Trophoblast cell (in vitro differentiated cells and primary cell): ENCODE results near the gene UPK2.

Experiments
- DNase-seq, 2 donors: peaks; one replicate each; pipeline ENCODE4 v3.0.0-alpha.2; 2016
- H2AFZ ChIP-seq: 2 replicates; pipeline ENCODE4 v1.6.1; 2013; ENCODE audit warnings: low read length, moderate library complexity, mild to moderate bottlenecking; ENCODE audit not compliant: insufficient read depth, poor library complexity
- H2AK5ac ChIP-seq: 2 replicates; pipeline ENCODE4 v1.6.1; 2013; ENCODE audit warnings: mild to moderate bottlenecking, low read length
- H2BK120ac ChIP-seq: 2 replicates; pipeline ENCODE4 v1.6.1; 2013; ENCODE audit warnings: low read length, mild to moderate bottlenecking, moderate library complexity; ENCODE audit not compliant: insufficient read depth, poor library complexity
- H2BK12ac ChIP-seq: 2 replicates; pipeline ENCODE4 v1.6.1; 2013; ENCODE audit warnings: mild to moderate bottlenecking, low read length, moderate library complexity
- H2BK5ac ChIP-seq: 2 replicates; pipeline ENCODE4 v1.6.1; 2013; ENCODE audit warnings: low read length, low read depth, moderate library complexity, mild to moderate bottlenecking; ENCODE audit not compliant: poor library complexity
- H3K14ac ChIP-seq: 2 replicates; pipeline ENCODE4 v1.6.1; 2013; ENCODE audit warnings: mild to moderate bottlenecking, low read length
- H3K18ac ChIP-seq: 2 replicates; pipeline ENCODE4 v1.6.1; 2013; ENCODE audit warnings: mild to moderate bottlenecking, low read length
- H3K23ac ChIP-seq: 2 replicates; pipeline ENCODE4 v1.6.1; 2013; ENCODE audit warnings: low read length
- H3K27ac ChIP-seq: 2 replicates; pipeline ENCODE4 v1.5.1; 2013; ENCODE audit warnings: low read depth, mild to moderate bottlenecking, inconsistent platforms, low read length, moderate library complexity
- H3K27me3 ChIP-seq: 2 replicates; pipeline ENCODE4 v1.6.1; 2013; ENCODE audit warnings: inconsistent platforms, mild to moderate bottlenecking, low read length, moderate library complexity; ENCODE audit not compliant: insufficient read depth
- H3K36me3 ChIP-seq, 2 experiments: 1 replicate in 1 of 2; 2 replicates in 1 of 2; pipeline ENCODE4 v1.6.1; 2013; ENCODE audit warnings: low read length in 2 of 2, mild to moderate bottlenecking in 2 of 2, moderate library complexity in 1 of 2; ENCODE audit not compliant: insufficient read depth in 2 of 2, control insufficient read depth in 1 of 2
- H3K4ac ChIP-seq: 2 replicates; pipeline ENCODE4 v1.6.1; 2013; ENCODE audit warnings: low read depth, mild to moderate bottlenecking, low read length, moderate library complexity
- H3K4me1 ChIP-seq, 2 experiments: 1 replicate in 1 of 2; 2 replicates in 1 of 2; pipeline ENCODE4 v1.6.1; 2013; ENCODE audit warnings: low read length in 2 of 2, mild to moderate bottlenecking in 2 of 2, moderate library complexity in 1 of 2; ENCODE audit not compliant: insufficient read depth in 2 of 2, control insufficient read depth in 1 of 2
- H3K4me2 ChIP-seq: 2 replicates; pipeline ENCODE4 v1.6.1; 2013; ENCODE audit warnings: inconsistent platforms, mild to moderate bottlenecking, low read length, moderate library complexity
- H3K4me3 ChIP-seq: 2 replicates; pipeline ENCODE4 v1.5.1; 2013; ENCODE audit warnings: mild to moderate bottlenecking, low read depth, low read length, inconsistent platforms
- H3K79me1 ChIP-seq: one replicate; pipeline ENCODE4 v1.6.1; 2013; ENCODE audit warnings: low read length
- H3K79me2 ChIP-seq: 2 replicates; pipeline ENCODE4 v1.6.1; 2013; ENCODE audit warnings: low read length, mild to moderate bottlenecking; ENCODE audit not compliant: control insufficient read depth, insufficient read depth, poor library complexity
- H3K9ac ChIP-seq: 2 replicates; pipeline ENCODE4 v1.6.1; 2013; ENCODE audit warnings: mild to moderate bottlenecking, low read length
- H3K9me3 ChIP-seq: 2 replicates; pipeline ENCODE4 v1.6.1; 2013; ENCODE audit warnings: low read depth, mild to moderate bottlenecking, control low read depth, inconsistent platforms, low read length; ENCODE audit not compliant: insufficient read depth
- H4K12ac ChIP-seq: 2 replicates; pipeline ENCODE4 v1.6.1; 2013; ENCODE audit warnings: low read depth, mild to moderate bottlenecking, low read length, moderate library complexity
- H4K8ac ChIP-seq: 2 replicates; pipeline ENCODE4 v1.6.1; 2013; ENCODE audit warnings: low read depth, mild to moderate bottlenecking, low read length, moderate library complexity
- H4K91ac ChIP-seq: one replicate; pipeline ENCODE4 v1.6.1; 2013; ENCODE audit warnings: low read depth, mild to moderate bottlenecking, low read length, moderate library complexity
- WGBS: extraction: QIAGEN DNeasy Blood & Tissue Kit; methylation state at CpG from one replicate; pipeline ENCODE4 v1.1.7; 2013; ENCODE audit warnings: missing lambda C conversion rate; ENCODE audit not compliant: insufficient read length, insufficient coverage; ENCODE audit errors: extremely low coverage; 5-methylcytosine and 5-hydroxymethylcytosine counted together

The UPK2 gene

DNA sequence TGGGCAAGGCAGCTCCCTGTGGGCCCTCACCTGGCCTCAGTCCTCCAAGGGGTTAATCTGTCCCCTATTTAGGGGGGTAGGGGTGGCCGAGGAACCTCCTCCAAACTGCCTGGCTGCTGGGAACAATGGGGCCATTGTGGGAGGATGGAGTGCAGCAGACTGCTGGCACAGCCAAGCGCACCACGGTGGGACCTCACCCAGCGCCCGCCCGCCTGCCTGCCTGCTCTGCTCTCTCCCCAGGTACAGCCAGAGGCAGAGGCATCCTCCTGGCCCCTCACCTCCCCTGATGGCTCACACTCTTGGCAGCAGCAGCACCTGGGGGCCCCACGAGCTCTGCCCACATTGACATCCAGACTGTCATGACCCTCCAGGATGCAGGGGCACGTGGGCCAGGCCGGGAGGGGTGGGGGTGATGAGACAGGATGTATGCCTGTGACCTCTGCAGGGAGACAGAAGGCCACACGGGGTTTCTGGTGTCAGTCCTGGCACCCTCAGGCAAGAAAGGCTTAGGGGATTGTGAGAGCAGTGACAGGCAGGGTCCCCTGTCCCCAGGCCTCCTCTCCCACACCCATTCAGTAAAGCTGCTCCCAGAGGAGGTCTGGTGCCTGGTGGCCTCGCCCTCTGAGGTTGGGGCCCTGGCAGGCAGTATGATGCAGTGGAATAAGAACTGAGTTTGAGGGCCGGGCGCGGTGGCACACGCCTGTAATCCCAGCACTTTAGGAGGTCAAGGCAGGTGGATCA, 41.8 kb upstream of the UPK2 start:
- Histone ChIP-seq H3K4me3 (no peak overlapping the region), H2AK5ac (peak overlapping the region; percentile 71), H3K23ac (no peak overlapping the region), H3K9me3 (no peaks in the 10 kb centered on the region), H2BK5ac (peak overlapping the region; percentile 43), H3K9ac (no peak overlapping the region), H3K4me2 (no peak overlapping the region), H3K18ac (peak overlapping the region; percentile 38), H4K12ac (no peak overlapping the region), H4K8ac (peak overlapping the region; percentile 40), H2AFZ (no peak overlapping the region), H3K27me3 (no peaks in the 10 kb centered on the region), H3K4ac (peak overlapping the region; percentile 73), H3K4me1 (peaks cover 73 to 85% of the 10 kb centered on the region in 2 experiments), H3K14ac (peak overlapping the region; percentile 66), H4K91ac (peak overlapping the region; percentile 82), H3K36me3 (peaks cover 15 to 16% of the 10 kb centered on the region in 2 experiments), H3K79me2 (peaks cover 61% of the 10 kb centered on the region), H2BK12ac (peak overlapping the region; percentile 83), H2BK120ac (no peak overlapping the region), H3K27ac (peak overlapping the region; percentile 100), H3K79me1 (peaks cover 78% of the 10 kb centered on the region)
- no CpG with 5 or more reads among the region's 15 CpGs for WGBS
- no peak for DNase-seq

DNA sequence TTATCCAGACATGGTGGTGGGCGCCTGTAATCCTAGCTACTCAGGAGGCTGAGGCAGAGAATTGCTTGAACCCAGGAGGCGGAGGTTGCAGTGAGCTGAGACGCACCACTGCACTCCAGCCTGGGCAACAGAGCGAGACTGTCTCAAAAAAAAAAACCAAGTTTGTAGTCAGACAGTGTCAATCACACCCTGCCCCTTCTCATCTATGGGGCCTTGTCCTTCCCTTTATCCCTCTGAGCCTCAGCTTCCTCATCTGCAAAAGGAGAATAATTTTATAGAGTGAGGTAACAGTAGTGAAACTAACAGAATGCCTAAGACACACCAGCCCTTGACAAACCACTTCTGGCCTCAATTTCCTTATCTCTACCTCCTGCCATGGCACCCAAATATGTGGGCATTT, 41.1 kb upstream of the UPK2 start:
- no peak overlapping the region for H4K8ac ChIP-seq
- peaks cover 73 to 85% of the 10 kb centered on the region in 2 experiments for H3K4me1 ChIP-seq
- H3K27me3 ChIP-seq: no peaks in the 10 kb centered on the region
- no CpG with 5 or more reads among the region's 4 CpGs for WGBS
- H3K9ac ChIP-seq: no peak overlapping the region
- DNase-seq: no peak
- H3K4me2 ChIP-seq: no peak overlapping the region
- H2BK5ac ChIP-seq: peak overlapping the region; percentile 24
- no peak overlapping the region for H3K4me3 ChIP-seq
- H4K91ac ChIP-seq: no peak overlapping the region
- peak overlapping the region; percentile 95 for H3K4ac ChIP-seq
- H3K36me3 ChIP-seq: peaks cover 15 to 16% of the 10 kb centered on the region in 2 experiments
- no peak overlapping the region for H3K27ac ChIP-seq
- no peaks in the 10 kb centered on the region for H3K9me3 ChIP-seq
- H2AFZ ChIP-seq: no peak overlapping the region
- H3K23ac ChIP-seq: no peak overlapping the region
- no peak overlapping the region for H2BK120ac ChIP-seq
- H2BK12ac ChIP-seq: no peak overlapping the region
- H3K79me1 ChIP-seq: peaks cover 77% of the 10 kb centered on the region
- no peak overlapping the region for H2AK5ac ChIP-seq
- H3K18ac ChIP-seq: no peak overlapping the region
- H4K12ac ChIP-seq: no peak overlapping the region
- no peak overlapping the region for H3K14ac ChIP-seq
- peaks cover 57% of the 10 kb centered on the region for H3K79me2 ChIP-seq

GRCh38 chr11:118915396-118915795, 40.7 kb upstream of the UPK2 start:
- H3K9ac ChIP-seq: no peak overlapping the region
- no peak overlapping the region for H2AFZ ChIP-seq
- H2BK5ac ChIP-seq: peak overlapping the region; percentile 24
- no peaks in the 10 kb centered on the region for H3K27me3 ChIP-seq
- H3K18ac ChIP-seq: peak overlapping the region; percentile 36
- no peaks in the 10 kb centered on the region for H3K9me3 ChIP-seq
- H3K4ac ChIP-seq: peak overlapping the region; percentile 95
- H3K23ac ChIP-seq: no peak overlapping the region
- peak overlapping the region; percentile 22 for H3K14ac ChIP-seq
- H3K27ac ChIP-seq: peak overlapping the region; percentile 8
- H2AK5ac ChIP-seq: peak overlapping the region; percentile 8
- no peak for DNase-seq
- H3K79me2 ChIP-seq: peaks cover 55% of the 10 kb centered on the region
- peak overlapping the region; percentile 11 for H4K91ac ChIP-seq
- no CpG with 5 or more reads among the region's 2 CpGs for WGBS
- H3K79me1 ChIP-seq: peaks cover 77% of the 10 kb centered on the region
- no peak overlapping the region for H3K4me2 ChIP-seq
- peaks cover 15 to 16% of the 10 kb centered on the region in 2 experiments for H3K36me3 ChIP-seq
- H3K4me1 ChIP-seq: peaks cover 74 to 86% of the 10 kb centered on the region in 2 experiments
- peak overlapping the region; percentile 53 for H2BK12ac ChIP-seq
- no peak overlapping the region for H3K4me3 ChIP-seq
- H4K8ac ChIP-seq: peak overlapping the region; percentile 17
- H4K12ac ChIP-seq: no peak overlapping the region
- no peak overlapping the region for H2BK120ac ChIP-seq

GRCh38 chr11:118915941-118916841, 39.9 kb upstream of the UPK2 start:
- Histone ChIP-seq H3K36me3 (peaks cover 15 to 18% of the 10 kb centered on the region in 2 experiments), H3K4me2 (peak overlapping the region; percentile 27), H4K8ac (peak overlapping the region; percentile 60), H3K14ac (peak overlapping the region; percentile 82), H3K27ac (peak overlapping the region; percentile 88), H3K23ac (no peak overlapping the region), H3K4ac (peak overlapping the region; percentile 95), H2BK12ac (peak overlapping the region; percentile 68), H3K9me3 (no peaks in the 10 kb centered on the region), H3K4me3 (no peak overlapping the region), H3K18ac (peak overlapping the region; percentile 81), H2BK120ac (peak overlapping the region; percentile 75), H3K9ac (peak overlapping the region; percentile 40), H3K79me2 (peaks cover 57% of the 10 kb centered on the region), H4K91ac (peak overlapping the region; percentile 69), H2AFZ (peak overlapping the region; percentile 13), H2AK5ac (peak overlapping the region; percentile 70), H3K79me1 (peaks cover 78% of the 10 kb centered on the region), H4K12ac (peak overlapping the region; percentile 8), H3K4me1 (peaks cover 79 to 88% of the 10 kb centered on the region in 2 experiments), H3K27me3 (no peaks in the 10 kb centered on the region), H2BK5ac (peak overlapping the region; percentile 85)
- DNase-seq: no peak
- WGBS: no CpG with 5 or more reads among the region's 10 CpGs
